ENCODE results near the gene COL8A2. TPM values are rescaled to one million over a fixed set of nuclear protein-coding genes. Genes with fewer than 3 reads are reported as not detected.

The COL8A2 gene
- total RNA-seq, 1 donor from 2014 or later, result 1.6 TPM

DNA sequence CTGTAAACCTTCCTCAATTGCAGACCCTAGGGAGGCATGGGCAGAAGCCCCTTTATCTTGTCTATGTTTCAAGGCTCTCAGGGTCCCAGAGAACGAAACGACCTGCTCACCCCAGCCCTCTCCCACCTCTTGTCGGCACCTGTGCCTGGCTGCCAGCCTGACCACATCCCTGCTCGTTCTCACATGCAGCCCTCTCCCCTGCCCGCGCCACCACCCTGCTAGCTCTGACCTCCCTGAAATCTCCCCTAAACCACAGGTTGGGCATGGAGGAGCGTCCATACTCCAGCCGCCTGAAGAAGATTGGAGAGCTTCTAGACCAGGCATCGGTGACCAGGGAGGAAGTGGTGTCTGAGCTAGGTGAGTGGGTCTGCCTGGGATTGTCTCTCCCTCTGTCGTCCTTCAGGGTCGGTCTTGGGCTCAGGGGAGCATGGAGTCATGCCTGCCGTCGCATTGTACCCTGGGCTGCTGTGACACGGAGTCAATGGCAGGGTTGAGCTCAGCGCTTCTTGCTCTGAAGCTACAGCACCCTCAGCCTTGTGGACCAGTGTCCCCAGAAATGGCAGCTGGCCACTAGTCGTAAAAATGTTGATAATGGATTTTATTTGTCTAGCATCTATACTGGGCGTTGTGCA is 32.7 kb downstream of the COL8A2 start:
- no peak for DNase-seq (ENCODE audit: low read depth in 2 of 2)

DNA sequence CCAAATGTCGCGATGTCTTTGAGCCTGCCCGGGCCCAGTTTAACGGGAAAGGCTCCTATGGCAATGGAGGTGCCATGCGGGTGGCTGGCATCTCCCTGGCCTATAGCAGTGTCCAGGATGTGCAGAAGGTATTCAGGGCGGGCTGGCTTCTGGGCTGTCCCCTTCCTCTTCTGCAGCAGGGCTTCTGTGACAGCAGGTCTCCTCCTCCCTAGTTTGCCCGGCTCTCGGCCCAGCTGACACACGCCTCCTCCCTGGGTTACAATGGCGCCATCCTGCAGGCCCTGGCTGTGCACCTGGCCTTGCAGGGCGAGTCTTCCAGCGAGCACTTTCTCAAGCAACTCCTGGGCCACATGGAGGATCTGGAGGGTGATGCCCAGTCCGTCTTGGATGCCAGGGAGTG is 33.3 kb downstream of the COL8A2 start:
- DNase-seq (ENCODE audit: low read depth in 2 of 2), result no peak

DNA sequence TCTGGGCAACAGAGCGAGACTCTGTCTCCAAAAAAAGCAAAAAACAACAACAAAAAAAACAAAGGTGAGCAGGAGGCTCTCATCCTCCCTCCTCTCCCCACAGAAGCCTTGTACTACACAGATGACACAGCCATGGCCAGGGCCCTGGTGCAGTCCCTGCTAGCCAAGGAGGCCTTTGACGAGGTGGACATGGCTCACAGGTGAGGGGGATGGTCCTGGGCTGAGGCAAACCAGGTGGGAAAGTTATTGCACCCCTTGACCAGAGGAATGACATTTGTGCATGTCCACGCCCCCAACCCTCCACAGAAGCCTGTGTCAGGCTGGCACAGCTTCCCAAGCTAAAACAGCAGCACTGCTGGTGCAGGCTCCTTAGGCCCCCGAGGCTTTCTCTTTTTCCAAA is 33.9 kb downstream of the COL8A2 start:
- DNase-seq (ENCODE audit: low read depth in 2 of 2), result no peak

DNA sequence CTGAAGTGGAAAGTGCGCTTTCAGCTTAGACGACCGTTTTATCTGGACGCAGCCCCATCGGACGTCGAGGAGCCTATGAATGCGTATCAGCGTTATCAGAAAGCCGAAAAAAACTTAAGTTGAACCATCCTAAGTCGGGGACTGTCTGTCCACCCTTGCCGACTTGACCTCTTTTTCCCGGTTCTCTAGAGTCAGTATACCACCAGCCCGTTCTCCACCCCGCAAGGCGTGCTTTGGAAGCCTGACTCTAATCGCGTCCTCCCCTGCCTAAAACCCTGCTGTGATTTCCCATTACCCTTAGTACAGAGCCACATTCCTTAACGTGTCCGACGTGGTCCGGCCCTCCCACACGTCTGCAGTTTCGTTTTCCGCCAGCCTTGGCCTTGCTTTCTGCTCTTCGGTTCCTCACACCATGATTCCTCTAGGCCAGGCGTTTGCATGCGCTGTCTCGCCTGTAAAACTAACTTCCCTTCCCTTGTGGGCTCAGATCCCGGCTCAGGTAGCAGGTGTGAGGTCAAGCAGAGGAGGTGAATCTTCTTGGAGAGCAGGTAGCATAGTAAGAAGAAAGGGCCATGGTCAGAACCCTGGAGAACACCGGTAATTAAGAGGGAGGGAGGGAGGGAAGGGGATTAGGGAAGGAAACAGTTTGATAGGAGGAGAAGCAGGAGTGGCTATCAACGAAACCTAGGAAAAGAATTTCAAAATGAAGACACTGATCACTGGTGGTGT is 35.5 kb downstream of the COL8A2 start:
- peak; percentile 63 to 78 for DNase-seq (ENCODE audit: low read depth in 2 of 2)

DNA sequence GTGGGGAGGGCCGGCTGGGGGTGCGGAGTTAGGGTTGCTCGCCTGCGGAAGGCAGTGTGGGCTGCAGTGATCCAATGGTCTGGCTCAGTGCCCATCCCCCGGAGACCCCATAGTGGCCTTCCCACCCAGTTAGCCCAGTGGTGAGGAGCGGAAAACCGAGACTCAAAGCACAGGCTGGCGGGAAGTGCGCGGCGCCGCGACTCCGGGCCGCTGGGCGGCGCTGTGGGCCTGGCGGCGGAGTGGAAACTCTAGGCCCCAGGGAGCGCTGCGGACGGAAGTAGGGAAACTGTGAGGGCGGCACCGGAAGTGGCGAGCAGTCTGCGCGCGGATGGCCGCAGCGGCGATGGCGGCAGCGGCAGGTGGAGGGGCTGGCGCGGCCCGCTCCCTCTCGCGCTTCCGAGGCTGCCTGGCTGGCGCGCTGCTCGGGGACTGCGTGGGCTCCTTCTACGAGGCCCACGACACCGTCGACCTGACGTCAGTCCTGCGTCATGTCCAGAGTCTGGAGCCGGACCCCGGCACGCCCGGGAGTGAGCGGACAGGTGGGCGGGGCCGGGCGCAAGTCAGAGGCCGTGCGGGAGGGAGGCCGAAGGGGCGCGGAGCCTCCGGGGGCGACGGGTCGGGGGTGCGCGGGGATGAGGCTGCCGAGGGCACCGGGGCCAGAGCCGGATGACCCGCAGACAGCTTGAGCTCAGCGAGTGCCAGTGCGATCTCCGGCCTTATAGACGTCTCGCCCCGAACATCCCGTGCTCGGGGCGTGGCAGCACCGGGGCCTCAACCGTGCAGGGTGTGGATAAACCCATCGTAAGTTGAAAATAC is 36.2 kb downstream of the COL8A2 start, which contains the start of gene ADPRS:
TSS of gene ADPRS (plus strand) at position 316 of the 816 bp plus-strand sequence. CDS start at position 329, 13 bp downstream.
- DNase-seq (ENCODE audit: low read depth in 2 of 2), result peak; percentile 94 to 95

DNA sequence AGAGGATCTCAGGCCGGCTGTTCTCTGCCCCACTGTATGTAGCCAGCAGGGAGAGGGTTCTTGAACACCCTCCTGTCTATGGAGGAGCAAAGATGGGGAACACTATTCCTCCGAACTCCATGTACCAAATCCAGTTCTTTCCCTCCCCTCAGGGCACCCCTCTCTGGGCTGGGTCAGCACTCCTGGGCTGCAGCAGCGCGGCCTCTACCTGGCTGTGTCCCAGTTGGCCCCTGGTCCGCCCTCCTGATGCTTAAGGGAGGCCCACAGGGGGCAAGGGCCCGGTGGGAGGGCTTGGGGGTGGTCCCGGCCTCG is 36.8 kb downstream of the COL8A2 start:
- DNase-seq (ENCODE audit: low read depth in 2 of 2), result no peak

DNA sequence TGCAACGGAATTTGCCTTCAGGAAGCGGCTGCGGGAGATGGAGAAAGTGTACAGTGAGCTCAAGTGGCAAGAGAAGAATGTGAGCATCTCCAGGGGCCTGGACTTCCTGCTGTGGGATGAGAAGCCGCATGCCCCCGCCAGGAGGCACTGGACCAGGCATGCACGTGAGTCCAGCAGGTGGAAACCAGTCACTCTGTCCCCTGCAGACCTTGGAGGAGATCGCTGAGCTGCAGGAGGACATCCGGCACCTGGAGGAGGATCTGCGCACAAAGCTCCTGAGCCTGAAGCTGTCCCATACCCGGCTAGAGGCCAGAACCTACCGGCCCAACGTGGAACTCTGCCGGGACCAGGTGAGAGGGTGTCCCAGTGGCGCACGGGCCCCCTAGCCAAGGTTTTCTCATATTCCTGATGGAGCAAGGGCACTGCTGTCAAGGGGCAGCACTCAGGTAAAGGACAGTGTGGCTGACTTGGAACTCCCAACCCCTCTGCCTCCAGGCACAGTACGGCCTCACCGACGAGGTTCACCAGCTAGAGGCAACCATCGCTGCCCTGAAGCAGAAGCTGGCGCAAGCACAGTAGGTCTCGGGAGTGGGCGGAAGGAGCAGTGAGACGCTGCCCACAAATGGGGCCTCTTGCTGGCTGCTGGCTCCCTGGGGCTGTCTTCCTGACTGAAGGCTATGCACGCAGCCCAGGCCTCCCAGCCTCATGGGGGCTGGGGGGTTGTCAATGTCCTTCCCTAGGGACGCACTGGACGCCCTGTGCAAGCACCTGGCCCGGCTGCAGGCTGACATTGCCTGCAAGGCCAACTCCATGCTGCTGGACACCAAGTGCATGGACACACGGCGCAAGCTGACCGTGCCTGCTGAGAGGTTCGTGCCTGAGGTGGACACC is 37.5 kb downstream of the COL8A2 start:
- DNase-seq (ENCODE audit: low read depth in 2 of 2), result no peak

DNA sequence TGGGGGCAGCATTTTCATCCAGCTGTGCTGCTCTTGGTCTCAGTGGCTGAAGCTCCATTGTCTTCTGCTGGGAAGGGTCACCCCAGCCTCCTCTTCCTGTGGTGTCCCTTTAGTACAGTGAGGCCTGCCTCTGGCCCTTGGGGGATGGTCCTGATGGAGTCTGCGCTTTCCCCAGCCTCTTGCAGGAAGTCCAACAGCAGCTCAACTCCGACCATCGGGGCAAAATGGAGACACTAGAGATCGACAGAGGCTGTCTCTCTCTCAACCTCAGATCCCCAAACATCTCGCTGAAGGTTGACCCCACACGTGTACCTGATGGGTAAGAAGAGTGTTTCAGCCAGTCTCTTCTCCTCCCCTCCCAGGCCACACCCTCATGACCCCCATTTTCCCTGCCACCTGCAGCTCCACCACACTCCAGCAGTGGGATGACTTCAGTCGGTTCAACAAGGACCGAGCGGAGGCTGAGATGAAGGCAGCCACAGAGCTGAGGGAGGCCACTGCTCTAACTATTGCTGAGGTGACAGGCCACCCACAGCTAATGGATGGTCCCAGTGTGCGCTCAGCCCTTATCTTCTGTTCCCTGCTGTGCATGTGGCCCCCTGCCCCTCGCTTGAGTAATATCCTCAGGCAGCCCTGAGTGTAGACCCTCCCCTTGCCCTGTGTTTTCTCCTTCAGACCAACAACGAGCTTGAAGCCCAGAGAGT is 38.3 kb downstream of the COL8A2 start:
- no peak for DNase-seq (ENCODE audit: low read depth in 2 of 2)

DNA sequence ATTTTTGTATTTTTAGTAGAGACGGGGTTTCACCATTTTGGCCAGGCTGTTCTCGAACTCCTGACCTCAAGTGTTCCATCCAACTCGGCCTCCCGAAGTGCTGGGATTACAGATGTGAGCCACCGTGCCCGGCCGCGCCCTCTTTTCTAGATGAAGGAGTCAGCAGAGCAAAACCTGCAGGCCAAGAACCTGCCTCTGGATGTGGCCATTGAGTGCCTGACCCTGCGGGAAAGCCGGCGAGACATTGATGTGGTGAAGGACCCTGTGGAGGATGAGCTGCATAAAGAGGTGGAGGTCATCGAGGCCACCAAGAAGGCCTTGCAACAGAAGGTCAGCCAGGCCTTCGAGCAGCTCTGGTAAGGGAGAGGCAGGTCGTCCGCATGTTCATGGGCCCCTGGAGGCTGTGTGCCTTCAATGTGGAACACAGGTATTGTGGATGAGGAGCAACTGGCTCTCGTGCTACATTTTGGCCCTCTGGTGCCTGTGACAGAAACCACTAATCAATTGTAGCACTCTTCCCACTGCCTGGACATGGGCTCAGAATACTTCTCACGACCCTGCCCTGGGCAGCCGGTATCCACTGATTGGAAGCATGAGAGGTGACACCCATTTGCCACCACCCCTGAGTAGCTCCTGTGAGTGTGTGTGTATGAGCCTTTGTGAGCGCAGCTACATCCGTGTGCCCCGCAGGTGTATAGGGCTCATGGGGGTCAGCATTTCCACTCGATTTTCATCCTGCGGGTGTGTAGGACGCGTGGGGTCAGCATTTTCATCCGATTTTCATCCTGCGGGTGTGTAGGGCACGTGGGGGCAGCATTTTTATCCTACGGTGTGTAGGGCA is 39.1 kb downstream of the COL8A2 start:
- no peak for DNase-seq (ENCODE audit: low read depth in 2 of 2)

DNA sequence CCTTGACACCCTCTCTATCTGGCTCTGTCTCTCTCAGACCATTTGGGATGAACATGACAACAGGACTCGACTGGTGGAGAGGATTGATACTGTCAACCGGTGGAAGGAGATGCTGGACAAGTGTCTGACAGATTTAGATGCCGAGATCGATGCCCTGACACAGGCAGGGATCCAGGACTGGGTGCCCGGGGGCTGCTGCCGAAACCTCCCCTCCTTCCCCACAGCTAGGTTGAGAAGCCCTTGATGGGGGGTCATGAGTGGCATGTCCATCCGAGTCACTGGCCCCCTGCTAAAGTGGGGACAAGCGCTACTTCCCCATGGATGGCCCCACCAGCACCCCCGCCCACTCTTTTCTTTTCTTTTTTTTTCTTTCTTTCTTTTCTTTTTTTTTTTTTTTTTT is 39.9 kb downstream of the COL8A2 start:
- DNase-seq (ENCODE audit: low read depth in 2 of 2), result no peak

DNA sequence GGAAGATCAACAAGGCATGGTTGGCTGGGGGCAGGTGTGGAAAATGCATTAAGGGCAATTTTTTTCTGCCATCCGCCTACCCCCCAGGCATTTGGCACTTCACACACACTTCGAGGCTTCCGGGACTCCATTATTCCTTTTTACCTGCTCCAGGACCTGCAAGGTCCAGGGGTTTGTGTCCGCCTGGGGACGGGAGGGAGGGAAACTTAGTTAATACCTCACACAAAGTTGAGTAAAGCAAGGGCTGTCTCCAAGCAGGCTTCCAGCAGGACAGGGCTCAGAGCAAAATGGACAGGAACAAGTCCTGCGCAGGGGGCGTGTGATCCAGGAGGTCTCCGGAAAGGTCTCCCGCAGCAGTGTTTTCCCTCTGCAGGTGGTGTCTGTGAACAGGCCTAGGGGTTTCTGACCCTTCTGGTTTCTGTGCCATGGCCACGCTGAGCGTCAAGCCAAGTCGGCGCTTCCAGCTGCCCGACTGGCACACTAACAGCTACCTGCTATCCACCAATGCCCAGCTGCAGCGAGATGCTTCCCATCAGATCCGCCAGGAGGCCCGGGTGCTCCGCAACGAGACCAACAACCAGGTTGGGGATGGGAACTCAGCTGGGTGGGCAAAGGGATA is 40.4 kb downstream of the COL8A2 start:
- peak in 1 of 2 donors; percentile 52 for DNase-seq (ENCODE audit: low read depth in 2 of 2)

DNA sequence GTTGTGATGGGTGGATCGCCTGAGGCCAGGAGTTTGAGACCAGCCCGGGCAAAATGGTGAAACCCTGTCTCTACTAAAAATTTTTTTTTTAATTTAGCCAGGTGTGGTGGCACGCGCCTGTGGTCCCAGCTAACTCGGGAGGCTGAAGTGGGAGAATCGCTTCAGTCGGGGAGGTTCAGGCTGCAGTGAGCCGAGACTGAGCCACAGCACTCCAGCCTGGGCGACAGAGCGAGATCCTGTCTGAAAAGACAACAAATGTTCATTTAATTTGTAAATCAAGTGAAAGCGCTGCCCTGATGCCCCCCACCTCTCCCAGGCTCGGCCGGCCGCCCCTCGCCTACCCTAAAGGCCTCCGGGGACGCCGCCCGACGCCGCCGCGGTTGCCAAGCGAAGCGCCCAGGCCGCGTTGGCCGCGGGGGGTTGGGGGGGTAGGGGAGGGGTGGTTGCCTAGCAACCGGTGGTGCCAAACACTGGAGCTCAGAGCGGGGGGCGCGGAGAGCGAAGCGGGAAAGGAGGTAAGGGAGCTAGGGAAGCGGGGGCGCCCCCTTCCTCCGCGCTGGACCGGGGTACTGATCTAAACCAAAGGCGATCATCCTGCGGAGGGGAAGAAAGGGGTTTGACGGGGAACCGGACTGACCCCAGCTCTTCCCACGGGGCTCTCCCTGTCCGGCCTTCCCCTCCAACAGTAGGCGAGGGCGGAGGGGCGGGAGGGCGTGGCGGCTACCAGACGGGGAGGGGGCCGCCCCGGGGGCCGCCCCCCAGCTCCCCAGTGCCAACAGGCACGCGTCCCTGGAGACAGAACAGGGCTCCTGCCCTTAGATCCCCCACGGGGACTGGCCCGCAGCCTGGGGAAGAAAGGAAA is 41.2 kb downstream of the COL8A2 start, which contains the start of gene TEKT2:
TSS of gene TEKT2 (plus strand) at position 460 of the 862 bp plus-strand sequence. CDS start 828 bp downstream, outside the sequence.
- DNase-seq (ENCODE audit: low read depth in 2 of 2), result peak in 1 of 2 donors; percentile 80

DNA sequence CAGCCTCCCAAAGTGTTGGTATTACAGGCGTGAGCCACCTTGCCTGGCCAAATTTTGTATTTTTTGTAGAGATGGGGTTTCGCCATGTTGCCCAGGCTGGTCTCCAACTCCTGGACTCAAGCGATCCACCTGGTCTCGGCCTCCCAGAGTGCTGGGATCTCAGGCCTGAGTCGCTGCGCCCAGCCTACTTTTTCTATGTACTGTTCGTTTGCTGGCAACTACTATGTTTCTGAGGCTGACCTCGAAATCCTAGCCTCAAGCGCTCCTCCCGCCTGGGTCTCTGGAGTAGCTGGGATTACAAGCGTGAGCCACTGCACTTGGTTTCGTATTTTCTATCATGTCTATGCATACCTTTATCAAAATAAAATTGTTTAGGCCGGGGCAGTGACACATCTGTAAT is 41.8 kb downstream of the COL8A2 start:
- no peak for DNase-seq (ENCODE audit: low read depth in 2 of 2)

DNA sequence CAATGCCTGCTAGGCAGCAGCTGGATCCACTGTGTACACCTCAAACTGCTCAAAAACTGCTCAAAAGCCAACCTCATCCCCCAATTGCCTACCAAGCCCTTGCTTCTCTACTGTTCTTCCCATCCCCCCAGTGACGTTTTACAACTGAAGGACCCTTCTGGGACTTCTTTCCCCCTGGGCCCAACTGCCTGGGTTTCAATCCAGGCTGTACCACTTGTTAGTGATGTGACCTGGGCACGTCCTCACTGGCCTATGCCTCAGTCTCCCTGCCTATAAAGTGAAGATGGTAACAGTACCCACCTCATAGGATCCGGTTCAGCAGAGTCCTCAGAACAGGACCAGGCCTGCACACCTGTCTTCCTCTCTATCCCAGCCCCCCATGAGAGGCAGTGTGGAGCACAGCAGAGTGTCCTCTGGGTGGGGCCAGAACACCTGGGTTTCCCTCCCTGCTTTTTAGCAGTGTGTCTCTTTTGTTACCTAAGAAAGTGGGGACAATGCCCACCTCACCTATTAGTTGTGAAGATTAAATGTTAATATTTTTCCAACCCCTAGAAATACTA is 43.0 kb downstream of the COL8A2 start:
- DNase-seq (ENCODE audit: low read depth in 2 of 2), result no peak

DNA sequence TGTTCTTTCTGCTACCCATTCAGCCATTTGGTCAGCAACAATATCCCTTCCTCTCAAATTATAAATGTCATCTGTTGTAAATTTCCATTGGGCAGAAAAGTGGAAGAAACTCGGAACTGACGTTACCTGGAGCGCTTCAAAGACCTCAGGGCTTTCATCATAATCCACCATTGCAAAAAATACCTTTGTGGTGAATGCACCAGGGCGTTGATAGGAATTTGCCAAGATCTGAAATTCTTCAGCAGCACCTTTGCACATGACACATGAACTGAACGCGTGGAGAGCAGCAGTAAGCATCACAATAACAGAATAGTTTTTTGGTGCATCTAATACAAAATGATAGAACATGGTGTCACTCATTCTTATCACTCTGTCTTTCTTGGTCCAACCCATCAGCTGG is 44.2 kb downstream of the COL8A2 start:
- no peak for DNase-seq (ENCODE audit: low read depth in 2 of 2)

DNA sequence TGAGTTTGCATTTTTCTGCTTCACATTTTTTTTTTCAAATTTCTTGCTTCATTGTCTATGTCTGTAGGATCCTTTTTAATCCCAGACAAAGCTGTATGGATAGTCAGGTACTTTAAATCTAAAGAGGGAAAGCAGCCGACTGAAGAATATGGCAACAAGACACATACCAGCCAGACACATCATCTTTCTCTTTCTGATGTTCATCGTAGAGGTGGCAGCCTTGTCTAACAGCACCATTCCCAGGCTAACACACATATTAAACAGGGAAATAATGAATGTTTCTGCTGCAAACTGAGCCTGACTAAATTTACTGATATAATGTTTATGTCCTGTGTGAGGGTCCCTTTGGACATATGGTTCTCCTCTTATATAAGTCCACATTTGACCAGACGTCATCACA is 44.8 kb downstream of the COL8A2 start:
- DNase-seq (ENCODE audit: low read depth in 2 of 2), result no peak

DNA sequence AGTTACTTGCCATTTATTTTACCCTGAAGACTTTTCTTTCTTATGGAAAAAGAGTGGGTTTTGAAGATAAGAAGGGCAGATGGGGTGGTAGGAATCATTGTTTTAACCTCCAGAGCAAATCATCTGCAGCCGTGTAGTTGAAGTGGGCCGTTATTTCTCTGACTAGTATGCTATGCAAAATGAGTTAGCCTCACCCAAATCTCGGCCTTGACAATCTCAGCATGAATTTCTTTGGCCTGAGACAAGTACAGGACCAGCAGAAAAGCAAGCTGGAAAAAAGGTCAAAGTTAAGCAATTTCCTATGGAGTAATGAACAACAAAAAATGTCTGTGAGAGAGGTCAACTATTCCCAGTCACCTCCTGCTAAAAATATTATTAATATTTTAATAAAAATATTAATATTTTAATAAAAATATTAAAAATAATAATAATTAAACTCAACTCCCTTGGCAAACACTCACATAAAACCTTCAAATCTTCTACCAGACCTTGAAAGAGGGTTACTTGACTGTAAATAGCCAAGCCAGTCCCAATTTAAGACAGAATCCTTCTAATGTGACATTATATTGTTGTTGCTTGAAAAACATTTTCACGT is 47.9 kb downstream of the COL8A2 start:
- DNase-seq (ENCODE audit: low read depth in 2 of 2), result peak in 1 of 2 donors; percentile 20

DNA sequence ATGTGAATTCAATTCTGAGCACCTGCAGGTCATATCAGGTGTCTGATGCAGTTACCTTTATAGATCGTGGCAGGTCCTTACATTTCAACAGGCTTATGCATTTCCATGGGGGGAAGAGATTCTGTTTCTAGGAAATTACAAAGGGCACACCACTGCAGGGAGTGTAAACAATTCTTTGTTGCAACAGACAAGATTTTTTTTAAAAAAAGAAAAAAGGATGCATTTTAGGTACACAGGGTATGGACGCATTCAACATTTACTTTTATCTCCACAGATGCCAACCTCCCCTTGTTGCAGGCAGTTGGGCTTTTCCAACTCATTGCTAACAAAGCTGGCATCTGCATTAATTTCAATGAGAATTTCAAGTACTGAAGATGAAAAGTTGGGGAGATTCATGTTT is 54.7 kb downstream of the COL8A2 start:
- DNase-seq (ENCODE audit: low read depth in 2 of 2), result no peak
